ENCODE measurements around the gene P4HB.

- TF ChIP-seq CTCF (IDR thresholded peaks at IDR 0.05; ENCODE audit: poor library complexity, severe bottlenecking) (no peak), EZH2 (IDR thresholded peaks at IDR 0.05; ENCODE audit: borderline replicate concordance, insufficient read depth, low read length, poor library complexity, severe bottlenecking) (no peak), SMC3 (conservative IDR thresholded peaks at IDR 0.05; ENCODE audit: poor library complexity) (no peak), TAF1 (IDR thresholded peaks at IDR 0.05; ENCODE audit: low read depth) (no peak), REST (IDR thresholded peaks at IDR 0.05; ENCODE audit: borderline replicate concordance) (no peak), EP300 (conservative IDR thresholded peaks at IDR 0.05; ENCODE audit: poor library complexity, severe bottlenecking) (no peak), RAD21 (conservative IDR thresholded peaks at IDR 0.05) (no peak), POLR2AphosphoS5 (IDR thresholded peaks at IDR 0.05) (no peak)
Observed at GRCh38 chr17:81879121-81879520, 18.8 kb upstream of the P4HB start.
